ENCODE data around the gene WWOX. TPM values are rescaled to one million over a fixed set of nuclear protein-coding genes. Genes with fewer than 3 reads are reported as not detected.

WWOX gene
- total RNA-seq, 3 donors from 2014 or later = 11.7 to 18.0 (median 13.8) TPM

DNA sequence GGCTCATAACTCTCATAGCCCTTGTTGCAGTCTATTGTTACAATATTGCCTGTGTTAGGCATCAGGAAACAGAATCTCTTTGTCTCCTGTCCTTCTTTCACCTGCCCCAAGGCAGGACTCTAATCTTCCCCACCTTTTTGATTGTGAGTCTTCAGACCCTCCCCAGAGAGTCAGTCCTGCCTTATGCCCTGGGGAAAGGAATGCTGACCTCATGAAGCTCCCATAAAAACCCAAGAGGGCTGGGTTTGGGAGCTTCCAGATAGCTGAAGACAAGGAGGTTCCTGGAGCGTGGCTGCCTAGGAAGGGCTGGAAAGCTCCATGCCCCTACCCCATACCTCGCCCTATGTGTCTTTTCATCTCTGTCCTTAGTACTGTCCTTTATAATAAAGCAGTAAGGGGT lies 688.8 kb downstream of the WWOX start:
- no peak for DNase-seq
- TF ChIP-seq, protein P1, sequence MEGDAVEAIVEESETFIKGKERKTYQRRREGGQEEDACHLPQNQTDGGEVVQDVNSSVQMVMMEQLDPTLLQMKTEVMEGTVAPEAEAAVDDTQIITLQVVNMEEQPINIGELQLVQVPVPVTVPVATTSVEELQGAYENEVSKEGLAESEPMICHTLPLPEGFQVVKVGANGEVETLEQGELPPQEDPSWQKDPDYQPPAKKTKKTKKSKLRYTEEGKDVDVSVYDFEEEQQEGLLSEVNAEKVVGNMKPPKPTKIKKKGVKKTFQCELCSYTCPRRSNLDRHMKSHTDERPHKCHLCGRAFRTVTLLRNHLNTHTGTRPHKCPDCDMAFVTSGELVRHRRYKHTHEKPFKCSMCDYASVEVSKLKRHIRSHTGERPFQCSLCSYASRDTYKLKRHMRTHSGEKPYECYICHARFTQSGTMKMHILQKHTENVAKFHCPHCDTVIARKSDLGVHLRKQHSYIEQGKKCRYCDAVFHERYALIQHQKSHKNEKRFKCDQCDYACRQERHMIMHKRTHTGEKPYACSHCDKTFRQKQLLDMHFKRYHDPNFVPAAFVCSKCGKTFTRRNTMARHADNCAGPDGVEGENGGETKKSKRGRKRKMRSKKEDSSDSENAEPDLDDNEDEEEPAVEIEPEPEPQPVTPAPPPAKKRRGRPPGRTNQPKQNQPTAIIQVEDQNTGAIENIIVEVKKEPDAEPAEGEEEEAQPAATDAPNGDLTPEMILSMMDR (IDR thresholded peaks at IDR 0.05) = no peak
- no peak for ATAC-seq
- no peaks in the 10 kb centered on the region for H3K4me1 ChIP-seq (ENCODE audit: low read depth)
- H3K4me3 ChIP-seq = no peak overlapping the region
- H3K36me3 ChIP-seq (ENCODE audit: low read depth) = no peaks in the 10 kb centered on the region
- no peaks in the 10 kb centered on the region for H3K9me3 ChIP-seq
- intact Hi-C loops (cut with DNase I, micrococcal nuclease) = no loop called here

DNA sequence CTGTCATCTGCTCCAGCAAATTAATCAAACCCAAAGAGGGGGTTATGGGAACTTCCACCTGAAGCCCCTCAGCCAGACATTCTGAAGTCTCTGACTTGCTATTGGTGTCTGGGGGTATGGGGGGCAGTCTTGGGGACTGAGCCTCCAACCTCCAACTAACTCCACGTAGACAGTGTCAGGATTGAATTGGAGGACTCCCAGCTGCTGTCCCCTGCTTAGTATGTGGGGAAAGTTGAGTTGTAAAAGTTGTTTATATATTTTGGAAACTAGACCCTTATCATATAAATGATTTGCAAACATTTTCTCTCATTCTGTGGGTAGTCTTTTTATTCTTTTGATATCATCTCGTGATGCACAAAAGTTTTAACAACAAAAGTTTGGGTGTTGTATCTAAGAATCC lies 689.2 kb downstream of the WWOX start:
- TF ChIP-seq, protein P1 (IDR thresholded peaks at IDR 0.05) = no peak
- H3K4me1 ChIP-seq (ENCODE audit: low read depth) = no peaks in the 10 kb centered on the region
- ATAC-seq (no peak), DNase-seq (no peak)
- no peaks in the 10 kb centered on the region for H3K36me3 ChIP-seq (ENCODE audit: low read depth)
- H3K9me3 ChIP-seq = no peaks in the 10 kb centered on the region
- H3K4me3 ChIP-seq = no peak overlapping the region
- intact Hi-C loops (cut with DNase I, micrococcal nuclease) = no loop called here

DNA sequence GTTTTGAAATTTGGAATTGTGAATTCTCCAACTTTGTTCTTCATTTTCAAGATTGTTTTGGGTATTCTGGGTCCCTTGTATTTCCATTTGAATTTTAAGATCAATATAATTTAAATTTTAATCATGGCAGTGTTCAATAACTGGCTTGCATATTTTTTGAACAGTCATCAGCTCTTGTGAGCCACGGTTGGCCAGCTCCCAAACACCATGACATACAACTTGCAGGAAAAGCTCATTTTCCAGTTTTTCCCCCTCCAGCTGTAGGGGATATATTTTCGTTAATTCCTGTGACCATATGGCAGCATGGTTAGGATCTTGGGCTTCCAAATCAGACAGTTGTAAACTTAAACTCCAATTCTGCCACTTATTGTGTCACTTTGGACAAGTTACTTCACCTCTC lies 690.1 kb downstream of the WWOX start:
- Histone ChIP-seq H3K36me3 (ENCODE audit: low read depth) (no peaks in the 10 kb centered on the region), H3K4me3 (no peak overlapping the region), H3K9me3 (no peaks in the 10 kb centered on the region), H3K4me1 (ENCODE audit: low read depth) (no peaks in the 10 kb centered on the region)
- intact Hi-C loops (cut with DNase I, micrococcal nuclease) = no loop called here
- TF ChIP-seq, protein P1 (IDR thresholded peaks at IDR 0.05) = no peak
- DNase-seq (no peak), ATAC-seq (no peak)

DNA sequence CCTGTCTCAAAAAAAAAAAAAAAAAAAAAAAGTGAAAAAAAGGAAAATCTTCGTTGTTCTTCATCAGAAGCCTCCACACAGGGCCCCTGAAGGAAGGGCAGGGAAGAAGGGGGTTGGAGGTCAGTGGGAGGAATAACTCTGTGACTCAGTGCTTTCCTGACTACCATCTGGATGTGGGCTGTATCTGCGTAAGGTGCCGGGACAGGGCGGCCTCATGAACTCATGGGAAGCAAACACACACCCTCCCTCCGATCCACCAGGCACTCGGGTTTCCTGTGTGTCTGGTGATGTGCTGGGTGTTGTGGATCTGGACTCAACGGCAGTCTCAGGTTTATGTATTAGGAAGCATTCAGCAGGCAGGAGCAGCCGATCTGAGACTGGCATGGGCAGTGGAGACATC lies 691.6 kb downstream of the WWOX start:
- Histone ChIP-seq H3K4me3 (no peak overlapping the region), H3K36me3 (ENCODE audit: low read depth) (no peaks in the 10 kb centered on the region), H3K4me1 (ENCODE audit: low read depth) (no peaks in the 10 kb centered on the region), H3K9me3 (no peaks in the 10 kb centered on the region)
- DNase-seq = no peak
- ATAC-seq = no peak
- intact Hi-C loops (cut with DNase I, micrococcal nuclease) = no loop called here
- TF ChIP-seq, protein P1 (IDR thresholded peaks at IDR 0.05) = no peak

DNA sequence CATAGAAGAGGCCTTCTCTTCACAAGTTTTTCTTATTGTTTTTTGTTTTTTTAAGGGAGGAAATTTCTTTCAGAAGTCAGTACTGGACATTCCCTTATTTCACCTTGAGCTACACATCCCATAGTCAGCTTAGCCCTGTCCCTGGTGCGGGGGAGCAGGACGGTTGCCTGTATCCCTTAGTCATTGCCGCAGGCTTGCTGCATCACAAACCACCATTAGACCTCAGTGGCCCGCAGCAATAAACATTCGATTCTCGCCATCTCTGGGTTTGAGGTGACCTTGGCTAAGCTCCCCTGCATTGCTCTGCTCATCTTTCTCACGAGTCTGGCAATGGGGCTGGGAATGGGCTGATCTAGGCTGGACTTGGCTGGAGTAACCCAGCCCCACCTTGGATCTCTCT lies 692.5 kb downstream of the WWOX start:
- intact Hi-C loops (cut with DNase I, micrococcal nuclease) = no loop called here
- ATAC-seq = no peak
- TF ChIP-seq, protein P1 (IDR thresholded peaks at IDR 0.05) = no peak
- Histone ChIP-seq H3K36me3 (ENCODE audit: low read depth) (no peaks in the 10 kb centered on the region), H3K9me3 (no peaks in the 10 kb centered on the region), H3K4me3 (no peak overlapping the region), H3K4me1 (ENCODE audit: low read depth) (no peaks in the 10 kb centered on the region)
- DNase-seq = no peak

DNA sequence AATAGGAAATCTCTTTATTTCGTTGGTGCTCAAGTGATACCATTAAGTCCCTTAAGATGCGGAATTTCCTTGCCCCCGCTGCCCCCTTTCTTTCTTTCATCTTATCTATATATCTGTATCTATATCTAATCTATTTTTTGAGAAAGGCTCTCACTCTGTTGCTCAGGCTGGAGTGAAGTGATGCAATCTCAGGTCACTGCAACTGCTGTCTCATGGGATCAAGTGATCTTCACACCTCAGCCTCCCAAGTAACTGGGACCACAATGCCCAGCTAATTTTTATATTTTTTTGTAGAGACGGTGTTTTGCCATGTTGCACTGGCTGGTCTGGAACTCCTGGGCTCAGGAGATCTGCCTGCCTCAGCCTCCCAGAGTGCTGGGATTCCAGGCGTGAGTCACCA lies 693.5 kb downstream of the WWOX start:
- H3K9me3 ChIP-seq = no peaks in the 10 kb centered on the region
- ATAC-seq = no peak
- H3K36me3 ChIP-seq (ENCODE audit: low read depth) = no peaks in the 10 kb centered on the region
- H3K4me1 ChIP-seq (ENCODE audit: low read depth) = no peaks in the 10 kb centered on the region
- intact Hi-C loops (cut with DNase I, micrococcal nuclease) = no loop called here
- TF ChIP-seq, protein P1 (IDR thresholded peaks at IDR 0.05) = no peak
- H3K4me3 ChIP-seq = no peak overlapping the region
- DNase-seq = no peak
